ENCODE data around the gene SPATA31D4. TPM values are rescaled to one million over a fixed set of nuclear protein-coding genes. Genes with fewer than 3 reads are reported as not detected.
A peak's percentile ranks its signal among the peaks of the same experiment; 100 is the strongest.

SPATA31D4 gene
- polyA plus RNA-seq, 1 donor (not counting 4 experiments of a cell fraction or from before 2014, with no cell fraction given), result not detected

DNA sequence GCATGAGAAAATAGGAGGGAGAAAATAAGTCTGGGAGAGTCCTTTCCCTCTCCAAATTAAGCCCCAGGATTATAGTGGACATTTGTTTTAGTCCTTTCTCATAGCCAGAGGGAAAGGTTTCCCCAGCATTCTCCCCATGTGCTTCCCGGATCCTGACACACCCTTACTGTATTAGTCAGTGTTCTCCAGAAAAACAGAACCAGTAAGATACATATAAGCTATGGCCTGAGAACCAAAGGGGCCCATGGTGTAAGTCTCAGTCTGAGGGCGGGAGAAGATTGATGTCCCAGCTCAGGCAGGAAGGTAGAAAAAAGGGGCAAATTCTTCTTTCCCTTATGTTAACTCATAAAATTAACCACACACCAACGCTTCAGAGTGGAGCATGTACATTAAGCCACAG lies 25.6 kb upstream of the SPATA31D4 start:
- no peak for DNase-seq (ENCODE audit: low read depth, low spot score)
- peaks cover 5% of the 10 kb centered on the region for H3K4me1 ChIP-seq (ENCODE audit: control insufficient read depth, extremely low read depth, insufficient read depth, low read length)
- H3K4me2 ChIP-seq (ENCODE audit: control insufficient read depth, extremely low read depth, insufficient read depth, low read depth, low read length), result no peak overlapping the region
- dilution Hi-C loops (cut with MboI; ENCODE audit: extremely low pct_ligation_motif_present, low sequenced_read_pairs), result no loop called here
- H3K79me2 ChIP-seq (ENCODE audit: control insufficient read depth, insufficient read depth, low read length), result no peaks in the 10 kb centered on the region
- no peaks in the 10 kb centered on the region for H4K20me1 ChIP-seq (ENCODE audit: control insufficient read depth, extremely low read depth, insufficient read depth, low read length)
- H3K9ac ChIP-seq (ENCODE audit: control insufficient read depth, extremely low read depth, insufficient read depth, low read length), result no peak overlapping the region
- TF ChIP-seq, protein P1, sequence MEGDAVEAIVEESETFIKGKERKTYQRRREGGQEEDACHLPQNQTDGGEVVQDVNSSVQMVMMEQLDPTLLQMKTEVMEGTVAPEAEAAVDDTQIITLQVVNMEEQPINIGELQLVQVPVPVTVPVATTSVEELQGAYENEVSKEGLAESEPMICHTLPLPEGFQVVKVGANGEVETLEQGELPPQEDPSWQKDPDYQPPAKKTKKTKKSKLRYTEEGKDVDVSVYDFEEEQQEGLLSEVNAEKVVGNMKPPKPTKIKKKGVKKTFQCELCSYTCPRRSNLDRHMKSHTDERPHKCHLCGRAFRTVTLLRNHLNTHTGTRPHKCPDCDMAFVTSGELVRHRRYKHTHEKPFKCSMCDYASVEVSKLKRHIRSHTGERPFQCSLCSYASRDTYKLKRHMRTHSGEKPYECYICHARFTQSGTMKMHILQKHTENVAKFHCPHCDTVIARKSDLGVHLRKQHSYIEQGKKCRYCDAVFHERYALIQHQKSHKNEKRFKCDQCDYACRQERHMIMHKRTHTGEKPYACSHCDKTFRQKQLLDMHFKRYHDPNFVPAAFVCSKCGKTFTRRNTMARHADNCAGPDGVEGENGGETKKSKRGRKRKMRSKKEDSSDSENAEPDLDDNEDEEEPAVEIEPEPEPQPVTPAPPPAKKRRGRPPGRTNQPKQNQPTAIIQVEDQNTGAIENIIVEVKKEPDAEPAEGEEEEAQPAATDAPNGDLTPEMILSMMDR (optimal IDR thresholded peaks at IDR 0.05 in 1 of 3, IDR thresholded peaks at IDR 0.05 in 1 of 3, conservative IDR thresholded peaks at IDR 0.05 in 1 of 3; ENCODE audit: extremely low read depth in 1 of 3, insufficient read depth in 2 of 3, low read length in 3 of 3), result no peak
- no peak for TF ChIP-seq EZH2 (IDR thresholded peaks at IDR 0.05; ENCODE audit: low read length)
- H2AFZ ChIP-seq (ENCODE audit: control insufficient read depth, low read length), result no peak overlapping the region
- H3K4me3 ChIP-seq (ENCODE audit: control insufficient read depth in 2 of 3, extremely low read depth in 1 of 3, insufficient read depth in 2 of 3, low read depth in 1 of 3, low read length in 3 of 3), result no peak overlapping the region
- no peaks in the 10 kb centered on the region for H3K9me1 ChIP-seq (ENCODE audit: control insufficient read depth, extremely low read depth, insufficient read depth, low read length)
- no peaks in the 10 kb centered on the region for H3K27me3 ChIP-seq (ENCODE audit: control insufficient read depth, extremely low read depth, insufficient read depth, low read length)
- H3K36me3 ChIP-seq (ENCODE audit: control insufficient read depth in 2 of 2, extremely low read depth in 1 of 2, insufficient read depth in 2 of 2, low read length in 2 of 2), result no peaks in the 10 kb centered on the region
- no peak overlapping the region for H3K27ac ChIP-seq (ENCODE audit: control insufficient read depth, insufficient read depth, low read length)
- FAIRE-seq, result peak; percentile 43
- no peaks in the 10 kb centered on the region for H3K9me3 ChIP-seq (ENCODE audit: control insufficient read depth, low read depth, low read length)

DNA sequence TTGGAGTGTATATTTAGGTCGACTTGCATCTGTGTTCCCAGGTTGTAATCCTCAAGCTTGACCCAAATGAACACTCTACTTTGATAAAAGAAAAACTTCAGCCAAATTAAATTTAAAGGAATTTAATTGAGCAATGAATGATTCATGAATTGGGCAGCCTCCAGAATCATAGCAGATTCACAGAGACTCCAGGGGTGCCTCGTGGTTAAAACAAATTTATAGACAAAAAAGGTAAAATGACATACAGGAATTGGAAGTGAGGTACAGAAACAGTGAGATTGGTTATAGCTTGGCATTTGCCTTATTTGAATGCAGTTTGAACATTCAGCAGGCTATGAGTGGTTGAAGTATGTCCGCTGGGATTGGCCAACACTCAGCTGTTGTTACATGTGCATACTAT lies 21.6 kb upstream of the SPATA31D4 start:
- no peak overlapping the region for H3K4me2 ChIP-seq (ENCODE audit: control insufficient read depth, extremely low read depth, insufficient read depth, low read depth, low read length)
- no peaks in the 10 kb centered on the region for H3K9me1 ChIP-seq (ENCODE audit: control insufficient read depth, extremely low read depth, insufficient read depth, low read length)
- H3K27me3 ChIP-seq (ENCODE audit: control insufficient read depth, extremely low read depth, insufficient read depth, low read length), result no peaks in the 10 kb centered on the region
- no peaks in the 10 kb centered on the region for H3K9me3 ChIP-seq (ENCODE audit: control insufficient read depth, low read depth, low read length)
- H4K20me1 ChIP-seq (ENCODE audit: control insufficient read depth, extremely low read depth, insufficient read depth, low read length), result no peaks in the 10 kb centered on the region
- no peak overlapping the region for H3K9ac ChIP-seq (ENCODE audit: control insufficient read depth, extremely low read depth, insufficient read depth, low read length)
- FAIRE-seq (no peak), DNase-seq (ENCODE audit: low read depth, low spot score) (no peak)
- H3K4me1 ChIP-seq (ENCODE audit: control insufficient read depth, extremely low read depth, insufficient read depth, low read length), result peaks cover 5% of the 10 kb centered on the region
- no peaks in the 10 kb centered on the region for H3K36me3 ChIP-seq (ENCODE audit: control insufficient read depth in 2 of 2, extremely low read depth in 1 of 2, insufficient read depth in 2 of 2, low read length in 2 of 2)
- H3K27ac ChIP-seq (ENCODE audit: control insufficient read depth, insufficient read depth, low read length), result no peak overlapping the region
- H3K4me3 ChIP-seq (ENCODE audit: control insufficient read depth in 2 of 3, extremely low read depth in 1 of 3, insufficient read depth in 2 of 3, low read depth in 1 of 3, low read length in 3 of 3), result no peak overlapping the region
- TF ChIP-seq, protein P1 (optimal IDR thresholded peaks at IDR 0.05 in 1 of 3, IDR thresholded peaks at IDR 0.05 in 1 of 3, conservative IDR thresholded peaks at IDR 0.05 in 1 of 3; ENCODE audit: extremely low read depth in 1 of 3, insufficient read depth in 2 of 3, low read length in 3 of 3), result no peak
- TF ChIP-seq EZH2 (IDR thresholded peaks at IDR 0.05; ENCODE audit: low read length), result no peak
- dilution Hi-C loops (cut with MboI; ENCODE audit: extremely low pct_ligation_motif_present, low sequenced_read_pairs), result no loop called here
- H2AFZ ChIP-seq (ENCODE audit: control insufficient read depth, low read length), result no peak overlapping the region
- H3K79me2 ChIP-seq (ENCODE audit: control insufficient read depth, insufficient read depth, low read length), result no peaks in the 10 kb centered on the region

Data from keratinocyte (primary cell).